A673 (cell line): ENCODE measurements around the gene FLYWCH1. TPM values are rescaled to one million over a fixed set of nuclear protein-coding genes. Genes with fewer than 3 reads are reported as not detected.

Experiments
- BruUV-seq: library from RNA; stranded (reverse); fragments of 400-500 nt; replicated peaks from 2 replicates; lab custom pipeline; 2021; lab: Mats Ljungman, UMichigan
- CTCF ChIA-PET: fragments of 300-600 bp; sonication (Branson Sonifier 250); formaldehyde crosslinking; loops from one replicate; lab custom pipeline; 2022; ENCODE audit warnings: antibody characterized with exemption; lab: Charles Lee
- POLR2A ChIA-PET: fragments of 300-600 bp; sonication (Branson Sonifier 250); formaldehyde crosslinking; loops from one replicate; lab custom pipeline; 2022; ENCODE audit warnings: antibody characterized with exemption; ENCODE audit not compliant: low non-redundant PET; lab: Charles Lee
- DNase-seq: peaks from one replicate; pipeline ENCODE4 v3.0.0-alpha.2; 2015; ENCODE audit warnings: low spot score
- H3K27ac ChIP-seq: fragments of 200-600 bp; sonication (generic); 2 replicates; pipeline ENCODE4 v1.5.1; 2016; ENCODE audit warnings: mixed run types, low read depth, mild to moderate bottlenecking, mixed read lengths, antibody characterized with exemption, low read length; ENCODE audit not compliant: poor library complexity, severe bottlenecking
- H3K27me3 ChIP-seq: fragments of 200-600 bp; sonication (generic); replicated peaks from 2 replicates; pipeline ENCODE4 v1.6.1; 2017; ENCODE audit warnings: mixed run types, low read depth, mild to moderate bottlenecking, mixed read lengths, antibody characterized with exemption, low read length; ENCODE audit not compliant: insufficient read depth, poor library complexity
- H3K36me3 ChIP-seq: fragments of 200-600 bp; sonication (generic); 2 replicates; pipeline ENCODE4 v1.6.1; 2016; ENCODE audit warnings: mixed run types, mild to moderate bottlenecking, mixed read lengths, antibody characterized with exemption, low read length; ENCODE audit not compliant: insufficient read depth, poor library complexity, severe bottlenecking
- H3K4me1 ChIP-seq: fragments of 200-600 bp; sonication (generic); 2 replicates; pipeline ENCODE4 v1.6.1; 2017; ENCODE audit warnings: mixed run types, mild to moderate bottlenecking, mixed read lengths, antibody characterized with exemption, low read length; ENCODE audit not compliant: insufficient read depth, poor library complexity, severe bottlenecking
- H3K4me3 ChIP-seq: fragments of 200-600 bp; sonication (generic); 2 replicates; pipeline ENCODE4 v1.5.1; 2016; ENCODE audit warnings: low read depth, mixed run types, mild to moderate bottlenecking, mixed read lengths, low read length; ENCODE audit not compliant: poor library complexity, severe bottlenecking
- H3K9me3 ChIP-seq: fragments of 200-600 bp; sonication (generic); 2 replicates; pipeline ENCODE4 v1.6.1; 2016; ENCODE audit warnings: mixed run types, low read depth, mild to moderate bottlenecking, mixed read lengths, antibody characterized with exemption, low read length; ENCODE audit not compliant: poor library complexity, severe bottlenecking
- EZH2 ChIP-seq: fragments of 200-600 bp; sonication (generic); IDR thresholded peaks from 2 replicates; pipeline ENCODE4 v1.6.1; 2017; ENCODE audit warnings: borderline replicate concordance, low read depth, mild to moderate bottlenecking, mixed read lengths, antibody characterized with exemption, low read length; ENCODE audit not compliant: poor library complexity, severe bottlenecking
- intact Hi-C: fragments of 100-400 bp; cut with micrococcal nuclease; formaldehyde crosslinking; loops from one replicate; pipeline ENCODE4 v1.10.0; 2022; ENCODE audit not compliant: unreplicated experiment
- total RNA-seq: library from RNA; stranded (reverse); gene quantifications from 2 replicates; pipeline ENCODE4 v1.2.3, GENCODE V29; 2021
- TF ChIP-seq, protein P1 (sequence below): fragments of 300-800, 200-600 bp; sonication (generic); conservative IDR thresholded peaks from 2 replicates; pipeline ENCODE4 v1.5.1; 2017; ENCODE audit warnings: low read depth, mild to moderate bottlenecking, antibody characterized with exemption, low read length, moderate library complexity, mixed read lengths

Gene FLYWCH1
- total RNA-seq, 1 experiment from 2014 or later: 46.8 TPM

- BruUV-seq: no TSS peak
- CTCF ChIA-PET: no interaction called here
- peaks cover 49% of the 10 kb centered on the region for H3K36me3 ChIP-seq
These were observed 64.9 kb downstream of the FLYWCH1 start for GRCh38 chr16:2976673-2977072.

GRCh38 chr16:2977440-2977839, 65.7 kb downstream of the FLYWCH1 start:
- no peaks in the 10 kb centered on the region for H3K9me3 ChIP-seq
- TF ChIP-seq, protein P1, sequence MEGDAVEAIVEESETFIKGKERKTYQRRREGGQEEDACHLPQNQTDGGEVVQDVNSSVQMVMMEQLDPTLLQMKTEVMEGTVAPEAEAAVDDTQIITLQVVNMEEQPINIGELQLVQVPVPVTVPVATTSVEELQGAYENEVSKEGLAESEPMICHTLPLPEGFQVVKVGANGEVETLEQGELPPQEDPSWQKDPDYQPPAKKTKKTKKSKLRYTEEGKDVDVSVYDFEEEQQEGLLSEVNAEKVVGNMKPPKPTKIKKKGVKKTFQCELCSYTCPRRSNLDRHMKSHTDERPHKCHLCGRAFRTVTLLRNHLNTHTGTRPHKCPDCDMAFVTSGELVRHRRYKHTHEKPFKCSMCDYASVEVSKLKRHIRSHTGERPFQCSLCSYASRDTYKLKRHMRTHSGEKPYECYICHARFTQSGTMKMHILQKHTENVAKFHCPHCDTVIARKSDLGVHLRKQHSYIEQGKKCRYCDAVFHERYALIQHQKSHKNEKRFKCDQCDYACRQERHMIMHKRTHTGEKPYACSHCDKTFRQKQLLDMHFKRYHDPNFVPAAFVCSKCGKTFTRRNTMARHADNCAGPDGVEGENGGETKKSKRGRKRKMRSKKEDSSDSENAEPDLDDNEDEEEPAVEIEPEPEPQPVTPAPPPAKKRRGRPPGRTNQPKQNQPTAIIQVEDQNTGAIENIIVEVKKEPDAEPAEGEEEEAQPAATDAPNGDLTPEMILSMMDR: no peak
- no peak for TF ChIP-seq EZH2
- intact Hi-C loops: no loop called here
- ChIA-PET POLR2A (no interaction called here), CTCF (no interaction called here)
- H3K27me3 ChIP-seq: no peaks in the 10 kb centered on the region
- no peak overlapping the region for H3K27ac ChIP-seq
- no TSS peak for BruUV-seq
- no peak for DNase-seq
- H3K4me3 ChIP-seq: no peak overlapping the region
- peaks cover 42% of the 10 kb centered on the region for H3K36me3 ChIP-seq
- H3K4me1 ChIP-seq: peaks cover 16% of the 10 kb centered on the region

More at GRCh38 chr16:2976673-2977072, 64.9 kb downstream of the FLYWCH1 start:
- no peak for DNase-seq
- Histone ChIP-seq H3K4me1 (peaks cover 21% of the 10 kb centered on the region), H3K4me3 (no peak overlapping the region), H3K27me3 (no peaks in the 10 kb centered on the region), H3K9me3 (no peaks in the 10 kb centered on the region), H3K27ac (no peak overlapping the region)
- intact Hi-C loops: no loop called here
- POLR2A ChIA-PET: no interaction called here
- no peak for TF ChIP-seq EZH2
- TF ChIP-seq, protein P1: no peak

- TSS peak; percentile 52 for BruUV-seq
- no peak for DNase-seq
- Histone ChIP-seq H3K27me3 (no peaks in the 10 kb centered on the region), H3K4me1 (peaks cover 10% of the 10 kb centered on the region), H3K27ac (peak overlapping the region; percentile 87), H3K36me3 (peaks cover 21% of the 10 kb centered on the region), H3K4me3 (peak overlapping the region; percentile 87), H3K9me3 (no peaks in the 10 kb centered on the region)
- ChIA-PET POLR2A (no interaction called here), CTCF (no interaction called here)
- intact Hi-C loops: no loop called here
- no peak for TF ChIP-seq EZH2
- TF ChIP-seq, protein P1: no peak
These were observed 68.0 kb downstream of the FLYWCH1 start for GRCh38 chr16:2979669-2980226.
